Ascending aorta (tissue), 2 donors: Measurements from ENCODE around the gene TMEM164. TPM values are rescaled to one million over a fixed set of nuclear protein-coding genes. Genes with fewer than 3 reads are reported as not detected.

Source experiments
- DNase-seq, 2 donors: peaks; one replicate each; pipeline ENCODE4 v3.0.0-alpha.2; 2019; ENCODE audit warnings: low spot score in 2 of 2
- H3K27ac ChIP-seq, 2 donors: fragments of 200-600 bp; sonication (generic); one replicate each; pipeline ENCODE4 v1.5.1; 2016 to 2017; ENCODE audit warnings: mild to moderate bottlenecking in 1 of 2
- H3K27me3 ChIP-seq: fragments of 200-600 bp; sonication (generic); one replicate; pipeline ENCODE4 v1.5.1; 2017
- H3K36me3 ChIP-seq, 2 donors: fragments of 200-600 bp; sonication (generic); one replicate each; pipeline ENCODE4 v1.5.1; 2016
- H3K4me1 ChIP-seq, 2 donors: fragments of 200-600 bp; sonication (generic); one replicate each; pipeline ENCODE4 v1.5.1; 2016 to 2017; ENCODE audit warnings: mild to moderate bottlenecking in 1 of 2
- H3K4me3 ChIP-seq, 2 donors: fragments of 200-600 bp; sonication (generic); one replicate each; pipeline ENCODE4 v1.5.1; 2016 to 2017; ENCODE audit warnings: mild to moderate bottlenecking in 1 of 2
- H3K9me3 ChIP-seq, 2 donors: fragments of 200-600 bp; sonication (generic); one replicate each; pipeline ENCODE4 v1.5.1; 2016
- CTCF ChIP-seq, 3 experiments: fragments of 200-600 bp in 2 of 3; fragments of 450-650 bp in 1 of 3; sonication (generic) in 2 of 3; IDR thresholded peaks; one replicate each; pipeline ENCODE4 v1.5.1; 2016 to 2019; ENCODE audit warnings: antibody characterized with exemption in 3 of 3, mild to moderate bottlenecking in 1 of 3, moderate library complexity in 1 of 3
- intact Hi-C: fragments of 100-400 bp; cut with DNase I; formaldehyde crosslinking; loops from one replicate; pipeline ENCODE4 v1.15.1; 2023
- total RNA-seq: library from RNA; depleted of rRNA; stranded (reverse); fragments of >200 nt; gene quantifications from one replicate; pipeline ENCODE4 v1.1.0, GENCODE V29; 2016

The TMEM164 gene
- total RNA-seq, 1 donor from 2014 or later = 15.0 TPM

- Histone ChIP-seq H3K27me3 (no peaks in the 10 kb centered on the region), H3K36me3 (no peaks in the 10 kb centered on the region), H3K4me3 (no peak overlapping the region), H3K27ac (no peak overlapping the region), H3K9me3 (no peaks in the 10 kb centered on the region), H3K4me1 (no peaks in the 10 kb centered on the region)
- no peak for TF ChIP-seq CTCF (IDR thresholded peaks at IDR 0.05)
- no peak for DNase-seq
- intact Hi-C loops = no loop called here
Observed at GRCh38 chrX:110178179-110178865, 175.4 kb downstream of the TMEM164 start.

- Histone ChIP-seq H3K36me3 (no peaks in the 10 kb centered on the region), H3K9me3 (no peaks in the 10 kb centered on the region), H3K27ac (peak overlapping the region in 1 of 2 donors; percentile 47), H3K4me3 (no peak overlapping the region), H3K4me1 (no peaks in the 10 kb centered on the region), H3K27me3 (no peaks in the 10 kb centered on the region)
- TF ChIP-seq CTCF (IDR thresholded peaks at IDR 0.05) = no peak
- DNase-seq = no peak
- intact Hi-C loops = no loop called here
Observed at GRCh38 chrX:110180176-110180927, 177.4 kb downstream of the TMEM164 start.

DNA sequence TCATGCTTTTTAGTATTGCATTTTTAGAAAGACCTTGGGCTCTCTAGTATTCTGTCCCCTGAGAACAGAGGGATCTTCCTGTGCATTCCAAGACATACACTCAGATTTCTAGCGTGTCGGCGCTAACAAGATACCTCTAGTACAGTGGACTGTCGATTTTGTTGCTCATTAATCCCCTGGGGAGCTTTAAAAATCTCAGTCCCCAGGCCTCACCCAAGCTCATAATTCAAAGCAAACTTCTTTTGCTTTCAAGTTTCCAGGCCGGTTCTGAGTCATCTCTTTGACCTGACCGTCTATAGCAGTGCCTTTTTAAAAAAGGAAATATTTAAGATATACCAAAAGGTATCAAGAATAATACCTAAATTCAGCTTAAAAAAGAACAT lies 178.0 kb downstream of the TMEM164 start:
- peak overlapping the region in 1 of 2 donors; percentile 47 for H3K27ac ChIP-seq
- no peak for TF ChIP-seq CTCF (IDR thresholded peaks at IDR 0.05)
- no peak for DNase-seq
- no peaks in the 10 kb centered on the region for H3K4me1 ChIP-seq
- no peaks in the 10 kb centered on the region for H3K9me3 ChIP-seq
- no peaks in the 10 kb centered on the region for H3K36me3 ChIP-seq
- no peaks in the 10 kb centered on the region for H3K27me3 ChIP-seq
- intact Hi-C loops = no loop called here
- no peak overlapping the region for H3K4me3 ChIP-seq

- intact Hi-C loops = no loop called here
- no peak for TF ChIP-seq CTCF (IDR thresholded peaks at IDR 0.05)
- DNase-seq = no peak
- Histone ChIP-seq H3K27ac (no peak overlapping the region), H3K36me3 (no peaks in the 10 kb centered on the region), H3K4me3 (no peak overlapping the region), H3K27me3 (no peaks in the 10 kb centered on the region), H3K4me1 (no peaks in the 10 kb centered on the region), H3K9me3 (no peaks in the 10 kb centered on the region)
Observed at GRCh38 chrX:110181459-110182137, 178.7 kb downstream of the TMEM164 start.

DNA sequence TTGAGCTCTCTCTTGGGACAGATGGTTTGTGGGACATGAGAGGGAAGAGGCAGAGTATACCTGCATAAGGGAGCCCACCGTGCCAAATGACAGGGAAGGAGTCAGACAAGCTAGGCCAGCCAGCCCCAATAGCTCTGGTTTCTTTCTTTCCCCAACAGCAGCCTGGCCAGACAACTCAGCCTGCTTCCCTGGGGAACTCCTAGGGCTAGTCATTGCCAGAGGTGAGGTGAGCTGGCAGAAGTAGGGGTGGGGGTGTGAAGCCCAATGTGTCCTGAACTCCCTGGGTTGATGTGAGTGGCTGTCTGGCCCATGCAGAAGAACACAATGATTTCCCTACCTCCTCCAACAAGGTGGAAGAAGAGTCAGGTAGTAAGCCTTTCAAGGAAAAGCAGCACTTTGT lies 179.4 kb downstream of the TMEM164 start:
- no peaks in the 10 kb centered on the region for H3K27me3 ChIP-seq

More for the DNA sequence above, 179.4 kb downstream of the TMEM164 start:
- DNase-seq = no peak
- TF ChIP-seq CTCF (IDR thresholded peaks at IDR 0.05) = no peak
- no peaks in the 10 kb centered on the region for H3K36me3 ChIP-seq
- H3K4me3 ChIP-seq = no peak overlapping the region
- no peaks in the 10 kb centered on the region for H3K4me1 ChIP-seq
- H3K9me3 ChIP-seq = no peaks in the 10 kb centered on the region
- intact Hi-C loops = no loop called here
- no peak overlapping the region for H3K27ac ChIP-seq
